ENCODE results near the gene UNC5C. TPM values are rescaled to one million over a fixed set of nuclear protein-coding genes. Genes with fewer than 3 reads are reported as not detected.

UNC5C gene
- total and polyA plus RNA-seq, 2 of the 4 experiments (the other 2 are of a cell fraction): under 0.01 TPM

DNA sequence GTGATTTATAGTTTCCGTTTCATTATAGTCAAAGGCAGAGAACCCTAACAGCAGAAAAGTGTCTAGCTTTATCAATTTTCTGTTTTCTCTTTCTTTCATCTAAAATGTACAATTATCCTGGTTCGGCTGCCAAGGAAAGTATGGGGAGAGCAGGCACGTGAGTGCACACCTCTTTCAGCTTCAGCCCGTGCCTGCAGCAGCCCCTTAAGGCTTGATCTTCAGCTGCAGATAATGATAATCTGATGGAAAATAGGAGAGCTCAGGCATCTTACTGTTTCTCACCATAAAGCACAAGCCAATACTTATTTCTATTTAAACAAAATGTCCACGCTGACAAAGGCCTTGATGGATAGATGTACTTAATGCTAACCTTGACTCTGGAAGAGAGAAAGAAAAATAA, 334.4 kb downstream of the UNC5C start:
- Histone ChIP-seq H2BK15ac (ENCODE audit: low read depth, low read length) (no peak overlapping the region), H3K4me1 (ENCODE audit: control insufficient read depth, insufficient read depth, low read length) (peaks cover 4% of the 10 kb centered on the region), H3K27me3 (ENCODE audit: control insufficient read depth, insufficient read depth, low read length) (no peaks in the 10 kb centered on the region; the same call in 1 of the 2 replicates), H2AK9ac (replicated peaks; ENCODE audit: low read depth, low read length, poor library complexity) (no peak overlapping the region), H2BK120ac (ENCODE audit: low read depth, low read length) (no peak overlapping the region), H3K4me3 (ENCODE audit: insufficient read depth, low read depth, low read length) (no peak overlapping the region), H3K18ac (ENCODE audit: low read depth, low read length) (no peak overlapping the region), H2BK5ac (ENCODE audit: low read depth, low read length, poor library complexity, severe bottlenecking) (no peak overlapping the region), H3K9me3 (ENCODE audit: control insufficient read depth, insufficient read depth, low read length) (no peaks in the 10 kb centered on the region), H3K4me2 (ENCODE audit: low read depth, low read length) (no peak overlapping the region), H4K8ac (ENCODE audit: low read depth in 2 of 2, low read length in 2 of 2) (no peak overlapping the region), H3K36me3 (ENCODE audit: control insufficient read depth, insufficient read depth, low read length) (no peaks in the 10 kb centered on the region), H3K27ac (ENCODE audit: insufficient read depth, low read length) (no peak overlapping the region), H4K91ac (ENCODE audit: insufficient read depth, low read depth, low read length) (no peak overlapping the region), H4K5ac (ENCODE audit: low read depth, low read length) (no peak overlapping the region), H3K23ac (ENCODE audit: low read depth, low read length) (no peak overlapping the region), H3K9me1 (ENCODE audit: insufficient read depth, low read length) (no peaks in the 10 kb centered on the region), H2AK5ac (ENCODE audit: low read depth, low read length) (no peak overlapping the region), H3K9ac (ENCODE audit: low read depth, low read length) (no peak overlapping the region), H3K56ac (ENCODE audit: extremely low read depth, insufficient read depth, low read length) (no peak overlapping the region), H2BK20ac (ENCODE audit: low read depth, low read length) (no peak overlapping the region), H3K79me1 (ENCODE audit: low read depth in 1 of 2, low read length in 2 of 2) (no peaks in the 10 kb centered on the region), H4K20me1 (ENCODE audit: insufficient read depth, low read length) (no peaks in the 10 kb centered on the region), H3K14ac (replicated peaks; ENCODE audit: low read depth, low read length) (no peak overlapping the region), H3K4ac (ENCODE audit: low read depth, low read length) (no peak overlapping the region), H2AFZ (replicated peaks; ENCODE audit: low read length, poor library complexity) (no peak overlapping the region)
- intact Hi-C loops (cut with micrococcal nuclease) (no loop called here), dilution Hi-C loops (cut with HindIII; ENCODE audit: low sequenced_read_pairs, unreplicated experiment) (no loop called here), in situ Hi-C loops (cut with MboI; ENCODE audit: low sequenced_read_pairs) (no loop called here)
- TF ChIP-seq, protein P1, sequence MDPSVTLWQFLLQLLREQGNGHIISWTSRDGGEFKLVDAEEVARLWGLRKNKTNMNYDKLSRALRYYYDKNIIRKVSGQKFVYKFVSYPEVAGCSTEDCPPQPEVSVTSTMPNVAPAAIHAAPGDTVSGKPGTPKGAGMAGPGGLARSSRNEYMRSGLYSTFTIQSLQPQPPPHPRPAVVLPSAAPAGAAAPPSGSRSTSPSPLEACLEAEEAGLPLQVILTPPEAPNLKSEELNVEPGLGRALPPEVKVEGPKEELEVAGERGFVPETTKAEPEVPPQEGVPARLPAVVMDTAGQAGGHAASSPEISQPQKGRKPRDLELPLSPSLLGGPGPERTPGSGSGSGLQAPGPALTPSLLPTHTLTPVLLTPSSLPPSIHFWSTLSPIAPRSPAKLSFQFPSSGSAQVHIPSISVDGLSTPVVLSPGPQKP (IDR thresholded peaks at IDR 0.05; ENCODE audit: borderline replicate concordance, low read depth, low read length): no peak
- TF ChIP-seq SMC3 (IDR thresholded peaks at IDR 0.05; ENCODE audit: low read depth, low read length): no peak
- TF ChIP-seq, protein P2, sequence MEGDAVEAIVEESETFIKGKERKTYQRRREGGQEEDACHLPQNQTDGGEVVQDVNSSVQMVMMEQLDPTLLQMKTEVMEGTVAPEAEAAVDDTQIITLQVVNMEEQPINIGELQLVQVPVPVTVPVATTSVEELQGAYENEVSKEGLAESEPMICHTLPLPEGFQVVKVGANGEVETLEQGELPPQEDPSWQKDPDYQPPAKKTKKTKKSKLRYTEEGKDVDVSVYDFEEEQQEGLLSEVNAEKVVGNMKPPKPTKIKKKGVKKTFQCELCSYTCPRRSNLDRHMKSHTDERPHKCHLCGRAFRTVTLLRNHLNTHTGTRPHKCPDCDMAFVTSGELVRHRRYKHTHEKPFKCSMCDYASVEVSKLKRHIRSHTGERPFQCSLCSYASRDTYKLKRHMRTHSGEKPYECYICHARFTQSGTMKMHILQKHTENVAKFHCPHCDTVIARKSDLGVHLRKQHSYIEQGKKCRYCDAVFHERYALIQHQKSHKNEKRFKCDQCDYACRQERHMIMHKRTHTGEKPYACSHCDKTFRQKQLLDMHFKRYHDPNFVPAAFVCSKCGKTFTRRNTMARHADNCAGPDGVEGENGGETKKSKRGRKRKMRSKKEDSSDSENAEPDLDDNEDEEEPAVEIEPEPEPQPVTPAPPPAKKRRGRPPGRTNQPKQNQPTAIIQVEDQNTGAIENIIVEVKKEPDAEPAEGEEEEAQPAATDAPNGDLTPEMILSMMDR (conservative IDR thresholded peaks at IDR 0.05; ENCODE audit: low read depth, low read length): no peak
- no peak for TF ChIP-seq MAZ (IDR thresholded peaks at IDR 0.05; ENCODE audit: borderline replicate concordance, low read depth, low read length)
- no peak for TF ChIP-seq BHLHE40 (IDR thresholded peaks at IDR 0.05; ENCODE audit: low read depth, low read length)
- TF ChIP-seq, protein P3, sequence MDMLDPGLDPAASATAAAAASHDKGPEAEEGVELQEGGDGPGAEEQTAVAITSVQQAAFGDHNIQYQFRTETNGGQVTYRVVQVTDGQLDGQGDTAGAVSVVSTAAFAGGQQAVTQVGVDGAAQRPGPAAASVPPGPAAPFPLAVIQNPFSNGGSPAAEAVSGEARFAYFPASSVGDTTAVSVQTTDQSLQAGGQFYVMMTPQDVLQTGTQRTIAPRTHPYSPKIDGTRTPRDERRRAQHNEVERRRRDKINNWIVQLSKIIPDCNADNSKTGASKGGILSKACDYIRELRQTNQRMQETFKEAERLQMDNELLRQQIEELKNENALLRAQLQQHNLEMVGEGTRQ (IDR thresholded peaks at IDR 0.05; ENCODE audit: low read depth, low read length): no peak
- no peak for TF ChIP-seq MAFK (IDR thresholded peaks at IDR 0.05; ENCODE audit: low read depth, low read length)
- no peak for TF ChIP-seq RFX5 (IDR thresholded peaks at IDR 0.05; ENCODE audit: low read depth, low read length)
- TF ChIP-seq FOS (IDR thresholded peaks at IDR 0.05; ENCODE audit: low read depth, low read length): no peak
- no peak for TF ChIP-seq CHD1 (IDR thresholded peaks at IDR 0.05; ENCODE audit: low read depth, low read length)
- no peak for TF ChIP-seq MXI1 (IDR thresholded peaks at IDR 0.05; ENCODE audit: borderline replicate concordance, low read depth, low read length)
- TF ChIP-seq POLR2A (IDR thresholded peaks at IDR 0.05; ENCODE audit: low read depth, low read length): no peak
- TF ChIP-seq RCOR1 (IDR thresholded peaks at IDR 0.05; ENCODE audit: insufficient replicate concordance, low read length): no peak
- no peak for TF ChIP-seq CEBPB (IDR thresholded peaks at IDR 0.05; ENCODE audit: low read depth, low read length)
- no peak for TF ChIP-seq RAD21 (IDR thresholded peaks at IDR 0.05; ENCODE audit: low read length)
- TF ChIP-seq NFE2L2 (IDR thresholded peaks at IDR 0.05; ENCODE audit: low read depth, low read length): no peak
- ChIA-PET POLR2A (ENCODE audit: unreplicated experiment) (no interaction called here), CTCF (interaction anchor here (1.4 kb wide), 1 partner anchor 9 kb away, joined by 5 read pairs; no protein-coding TSS in a partner anchor)
- no peak for ATAC-seq (ENCODE audit: low read depth)
- no CpG with 5 or more reads among the region's 5 CpGs for WGBS, 2 experiments (ENCODE audit: extremely low coverage in 2 of 2, insufficient read length in 1 of 2)
- no peak for DNase-seq
- BruUV-seq (replicated peaks): no TSS peak
